Testis (tissue), 2 donors: ENCODE measurements around the gene CA5A.

Experiments used
- POLR2A ChIP-seq: fragments of 450-650 bp; IDR thresholded peaks from one replicate; pipeline ENCODE4 v1.6.1; 2017; ENCODE audit warnings: antibody characterized with exemption, mild to moderate bottlenecking, moderate library complexity
- TF ChIP-seq, protein P1 (sequence below), 3 experiments: fragments of 450-650 bp in 2 of 3; fragments of 200-600 bp in 1 of 3; sonication (generic) in 1 of 3; IDR thresholded peaks; one replicate each; pipeline ENCODE4 v1.5.1; 2016 to 2019; ENCODE audit warnings: antibody characterized with exemption in 3 of 3, mild to moderate bottlenecking in 2 of 3, moderate library complexity in 1 of 3

DNA sequence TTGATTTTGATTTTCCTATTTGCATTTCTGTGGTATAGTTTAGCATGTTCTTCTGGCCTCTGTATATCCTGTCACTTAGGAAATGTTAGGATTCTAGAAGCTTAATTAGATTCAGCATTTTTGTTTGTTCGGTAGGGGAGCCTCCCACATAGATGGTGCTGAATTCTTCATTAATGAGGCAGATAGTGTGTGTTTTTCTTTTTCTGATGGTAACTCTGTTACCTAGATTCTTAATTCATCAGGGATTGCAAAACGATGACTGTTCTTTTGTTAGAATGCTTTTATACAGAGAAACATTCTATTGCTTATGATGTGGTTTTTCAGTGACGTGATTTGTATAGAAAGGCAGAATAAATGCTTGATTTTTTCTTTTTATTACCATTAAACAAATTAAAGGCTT is 33.9 kb upstream of the CA5A start:
- TF ChIP-seq, protein P1, sequence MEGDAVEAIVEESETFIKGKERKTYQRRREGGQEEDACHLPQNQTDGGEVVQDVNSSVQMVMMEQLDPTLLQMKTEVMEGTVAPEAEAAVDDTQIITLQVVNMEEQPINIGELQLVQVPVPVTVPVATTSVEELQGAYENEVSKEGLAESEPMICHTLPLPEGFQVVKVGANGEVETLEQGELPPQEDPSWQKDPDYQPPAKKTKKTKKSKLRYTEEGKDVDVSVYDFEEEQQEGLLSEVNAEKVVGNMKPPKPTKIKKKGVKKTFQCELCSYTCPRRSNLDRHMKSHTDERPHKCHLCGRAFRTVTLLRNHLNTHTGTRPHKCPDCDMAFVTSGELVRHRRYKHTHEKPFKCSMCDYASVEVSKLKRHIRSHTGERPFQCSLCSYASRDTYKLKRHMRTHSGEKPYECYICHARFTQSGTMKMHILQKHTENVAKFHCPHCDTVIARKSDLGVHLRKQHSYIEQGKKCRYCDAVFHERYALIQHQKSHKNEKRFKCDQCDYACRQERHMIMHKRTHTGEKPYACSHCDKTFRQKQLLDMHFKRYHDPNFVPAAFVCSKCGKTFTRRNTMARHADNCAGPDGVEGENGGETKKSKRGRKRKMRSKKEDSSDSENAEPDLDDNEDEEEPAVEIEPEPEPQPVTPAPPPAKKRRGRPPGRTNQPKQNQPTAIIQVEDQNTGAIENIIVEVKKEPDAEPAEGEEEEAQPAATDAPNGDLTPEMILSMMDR (IDR thresholded peaks at IDR 0.05) = no peak
- TF ChIP-seq POLR2A = no peak
